Omental fat pad (tissue), 4 donors: ENCODE measurements around the gene TPSD1. TPM values are rescaled to one million over a fixed set of nuclear protein-coding genes. Genes with fewer than 3 reads are reported as not detected.

Experiments
- ATAC-seq: fragments of 150-250 bp; one replicate; pipeline ENCODE4 v1.9.1; 2016; ENCODE audit warnings: mild to moderate bottlenecking, moderate library complexity; ENCODE audit not compliant: low FRiP score
- DNase-seq: peaks from one replicate; pipeline ENCODE4 v3.0.0-alpha.2; 2019; ENCODE audit warnings: low spot score
- CTCF ChIP-seq, 3 donors: fragments of 450-650 bp; IDR thresholded peaks; one replicate each; pipeline ENCODE4 v1.5.1; 2016 to 2017; ENCODE audit warnings: antibody characterized with exemption in 3 of 3, mild to moderate bottlenecking in 3 of 3, moderate library complexity in 2 of 3
- total RNA-seq, 4 donors: library from RNA; depleted of rRNA; stranded (reverse); fragments of >200 nt; gene quantifications; one replicate each; pipeline ENCODE4 v1.1.0, GENCODE V29; 2016

TPSD1 gene
- total RNA-seq, 4 donors from 2014 or later: 1.2 TPM; not detected in 3

GRCh38 chr16:1216681-1217400, 39.0 kb upstream of the TPSD1 start:
- ATAC-seq: no peak
- no peak for TF ChIP-seq CTCF (IDR thresholded peaks at IDR 0.05)
- DNase-seq: no peak

- TF ChIP-seq CTCF (IDR thresholded peaks at IDR 0.05): no peak
- no peak for DNase-seq
- no peak for ATAC-seq
Measured at GRCh38 chr16:1217526-1217925, 38.3 kb upstream of the TPSD1 start.

DNA sequence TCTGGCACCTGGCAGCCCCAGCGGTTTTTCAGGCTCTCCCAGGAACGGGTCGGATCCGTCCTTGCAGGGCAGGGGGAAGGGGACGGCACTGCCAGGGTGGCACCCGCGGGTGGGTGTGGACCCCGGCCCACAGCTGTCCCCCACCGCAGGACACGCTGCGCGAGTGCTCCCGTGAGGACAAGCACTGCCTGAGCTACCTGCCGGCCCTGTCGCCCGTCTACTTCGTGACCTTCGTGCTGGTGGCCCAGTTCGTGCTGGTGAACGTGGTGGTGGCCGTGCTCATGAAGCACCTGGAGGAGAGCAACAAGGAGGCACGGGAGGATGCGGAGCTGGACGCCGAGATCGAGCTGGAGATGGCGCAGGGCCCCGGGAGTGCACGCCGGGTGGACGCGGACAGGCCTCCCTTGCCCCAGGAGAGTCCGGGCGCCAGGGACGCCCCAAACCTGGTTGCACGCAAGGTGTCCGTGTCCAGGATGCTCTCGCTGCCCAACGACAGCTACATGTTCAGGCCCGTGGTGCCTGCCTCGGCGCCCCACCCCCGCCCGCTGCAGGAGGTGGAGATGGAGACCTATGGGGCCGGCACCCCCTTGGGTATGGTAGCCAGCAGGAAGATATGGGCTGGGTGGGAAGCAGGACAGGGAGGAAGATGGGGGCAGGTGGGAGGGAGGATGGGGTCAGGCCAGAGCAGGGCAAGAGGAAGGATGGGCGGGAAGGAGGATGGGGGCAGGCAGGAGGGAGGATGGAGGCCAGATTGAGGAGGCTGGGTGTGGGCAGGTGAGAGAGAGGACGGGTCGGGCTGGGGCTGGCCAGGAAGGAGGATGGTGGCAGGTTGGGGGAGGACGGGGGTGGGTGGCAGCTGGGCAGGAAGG, 37.6 kb upstream of the TPSD1 start:
- DNase-seq: no peak
- no peak for ATAC-seq
- no peak for TF ChIP-seq CTCF (IDR thresholded peaks at IDR 0.05)

DNA sequence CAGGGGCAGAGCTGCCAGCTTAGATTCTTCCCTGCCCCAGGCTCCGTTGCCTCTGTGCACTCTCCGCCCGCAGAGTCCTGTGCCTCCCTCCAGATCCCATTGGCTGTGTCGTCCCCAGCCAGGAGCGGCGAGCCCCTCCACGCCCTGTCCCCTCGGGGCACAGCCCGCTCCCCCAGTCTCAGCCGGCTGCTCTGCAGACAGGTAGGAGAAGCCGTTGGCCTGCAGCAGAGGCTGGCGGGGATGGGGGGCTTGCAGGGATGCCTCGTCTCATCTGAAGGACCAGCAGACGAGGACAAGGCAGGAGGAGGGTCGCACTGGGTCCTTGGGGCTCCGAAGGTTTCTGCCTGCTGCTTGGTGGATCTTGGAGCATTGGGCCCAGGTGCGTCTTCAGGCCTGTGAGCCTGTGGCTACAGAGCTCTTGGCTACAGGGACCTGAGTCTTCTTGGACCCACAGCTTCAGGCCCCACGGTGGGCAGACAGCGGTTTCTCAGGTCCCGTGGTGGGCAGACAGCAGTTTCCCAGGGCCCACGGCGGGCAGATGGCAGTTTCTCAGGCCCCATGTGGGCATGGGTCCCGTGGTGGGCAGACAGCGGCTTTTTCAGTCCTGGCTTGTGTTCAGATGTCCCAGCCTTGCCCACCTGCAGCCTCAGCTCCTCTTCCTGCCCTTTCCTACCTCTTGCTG, 36.8 kb upstream of the TPSD1 start:
- DNase-seq (no peak), ATAC-seq (no peak)
- TF ChIP-seq CTCF (IDR thresholded peaks at IDR 0.05): no peak

DNA sequence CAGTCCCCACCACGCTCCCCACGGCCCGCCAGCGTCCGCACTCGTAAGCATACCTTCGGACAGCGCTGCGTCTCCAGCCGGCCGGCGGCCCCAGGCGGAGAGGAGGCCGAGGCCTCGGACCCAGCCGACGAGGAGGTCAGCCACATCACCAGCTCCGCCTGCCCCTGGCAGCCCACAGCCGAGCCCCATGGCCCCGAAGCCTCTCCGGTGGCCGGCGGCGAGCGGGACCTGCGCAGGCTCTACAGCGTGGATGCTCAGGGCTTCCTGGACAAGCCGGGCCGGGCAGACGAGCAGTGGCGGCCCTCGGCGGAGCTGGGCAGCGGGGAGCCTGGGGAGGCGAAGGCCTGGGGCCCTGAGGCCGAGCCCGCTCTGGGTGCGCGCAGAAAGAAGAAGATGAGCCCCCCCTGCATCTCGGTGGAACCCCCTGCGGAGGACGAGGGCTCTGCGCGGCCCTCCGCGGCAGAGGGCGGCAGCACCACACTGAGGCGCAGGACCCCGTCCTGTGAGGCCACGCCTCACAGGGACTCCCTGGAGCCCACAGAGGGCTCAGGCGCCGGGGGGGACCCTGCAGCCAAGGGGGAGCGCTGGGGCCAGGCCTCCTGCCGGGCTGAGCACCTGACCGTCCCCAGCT, 35.7 kb upstream of the TPSD1 start:
- no peak for TF ChIP-seq CTCF (IDR thresholded peaks at IDR 0.05)
- no peak for DNase-seq
- no peak for ATAC-seq

- no peak for TF ChIP-seq CTCF (IDR thresholded peaks at IDR 0.05)
- no peak for ATAC-seq
- no peak for DNase-seq
Measured at GRCh38 chr16:1220841-1221627, 34.8 kb upstream of the TPSD1 start.
